Neuronal stem cell (in vitro differentiated cells): Measurements from ENCODE around the gene NAP1L4. TPM values are rescaled to one million over a fixed set of nuclear protein-coding genes. Genes with fewer than 3 reads are reported as not detected.

Experiments used
- DNase-seq: peaks from one replicate; pipeline ENCODE4 v3.0.0-alpha.2; 2013; ENCODE audit warnings: low spot score
- H2AFZ ChIP-seq: one replicate; pipeline ENCODE4 v1.6.1; 2013; ENCODE audit warnings: mild to moderate bottlenecking, low read length, inconsistent platforms
- H2AK5ac ChIP-seq: 2 replicates; pipeline ENCODE4 v1.6.1; 2013; ENCODE audit warnings: low read depth, mild to moderate bottlenecking, inconsistent platforms, low read length, moderate library complexity, mixed read lengths
- H2BK120ac ChIP-seq: 2 replicates; pipeline ENCODE4 v1.6.1; 2013; ENCODE audit warnings: low read depth, mild to moderate bottlenecking, inconsistent platforms, low read length, moderate library complexity, mixed read lengths
- H2BK12ac ChIP-seq: one replicate; pipeline ENCODE4 v1.6.1; 2013; ENCODE audit warnings: low read length, inconsistent platforms
- H2BK15ac ChIP-seq: 2 replicates; pipeline ENCODE4 v1.6.1; 2013; ENCODE audit warnings: mild to moderate bottlenecking, low read length, inconsistent platforms, mixed read lengths
- H2BK5ac ChIP-seq: one replicate; pipeline ENCODE4 v1.6.1; 2013; ENCODE audit warnings: inconsistent platforms, mild to moderate bottlenecking, low read length, moderate library complexity
- H3K14ac ChIP-seq: one replicate; pipeline ENCODE4 v1.6.1; 2013; ENCODE audit warnings: low read length, inconsistent platforms
- H3K18ac ChIP-seq: 2 replicates; pipeline ENCODE4 v1.6.1; 2013; ENCODE audit warnings: low read length, inconsistent platforms
- H3K23ac ChIP-seq: 2 replicates; pipeline ENCODE4 v1.6.1; 2013; ENCODE audit warnings: low read depth, mild to moderate bottlenecking, mixed read lengths, low read length, inconsistent platforms; ENCODE audit not compliant: poor library complexity
- H3K27ac ChIP-seq: replicated peaks from 3 replicates; pipeline ENCODE4 v1.5.1; 2013; ENCODE audit warnings: low read length, inconsistent platforms
- H3K27me3 ChIP-seq, 3 experiments: 2 replicates each; pipeline ENCODE4 v1.6.1; 2013; ENCODE audit warnings: low read length in 3 of 3, mild to moderate bottlenecking in 2 of 3, inconsistent platforms in 1 of 3, low read depth in 1 of 3, mixed read lengths in 1 of 3, moderate library complexity in 1 of 3; ENCODE audit not compliant: control insufficient read depth in 3 of 3, insufficient read depth in 3 of 3
- H3K36me3 ChIP-seq, 2 donors: replicated peaks in 1 of 2; 2 replicates each; pipeline ENCODE4 v1.6.1; 2013; ENCODE audit warnings: low read length in 2 of 2; ENCODE audit not compliant: control insufficient read depth in 2 of 2, insufficient read depth in 2 of 2
- H3K4ac ChIP-seq: 2 replicates; pipeline ENCODE4 v1.6.1; 2013; ENCODE audit warnings: inconsistent platforms, mild to moderate bottlenecking, low read length, moderate library complexity
- H3K4me1 ChIP-seq, 2 donors: 1 replicate in 1 of 2; 2 replicates in 1 of 2; pipeline ENCODE4 v1.6.1; 2013; ENCODE audit warnings: low read length in 2 of 2, low read depth in 1 of 2; ENCODE audit not compliant: control insufficient read depth in 2 of 2, insufficient read depth in 1 of 2
- H3K4me2 ChIP-seq: one replicate; pipeline ENCODE4 v1.6.1; 2013; ENCODE audit warnings: mild to moderate bottlenecking, low read length, inconsistent platforms; ENCODE audit not compliant: insufficient read depth, poor library complexity, severe bottlenecking
- H3K4me3 ChIP-seq, 2 donors: 2 replicates each; pipeline ENCODE4 v1.5.1; 2013; ENCODE audit warnings: low read length in 2 of 2, mild to moderate bottlenecking in 2 of 2, inconsistent platforms in 1 of 2, moderate library complexity in 1 of 2
- H3K79me1 ChIP-seq: one replicate; pipeline ENCODE4 v1.6.1; 2013; ENCODE audit warnings: low read depth, mild to moderate bottlenecking, inconsistent platforms, low read length, moderate library complexity
- H3K9ac ChIP-seq: one replicate; pipeline ENCODE4 v1.6.1; 2013; ENCODE audit warnings: mild to moderate bottlenecking, low read depth, low read length, inconsistent platforms; ENCODE audit not compliant: poor library complexity
- H3K9me3 ChIP-seq, 2 donors: replicated peaks in 1 of 2; 2 replicates each; pipeline versions ENCODE3 to v1.6.1; 2013; ENCODE audit warnings: low read length in 2 of 2, mild to moderate bottlenecking in 2 of 2, inconsistent platforms in 1 of 2, low read depth in 1 of 2, mixed read lengths in 1 of 2, moderate library complexity in 1 of 2; ENCODE audit not compliant: control insufficient read depth in 2 of 2, insufficient read depth in 1 of 2
- H4K8ac ChIP-seq: one replicate; pipeline ENCODE4 v1.6.1; 2013; ENCODE audit warnings: low read depth, mild to moderate bottlenecking, inconsistent platforms, low read length, moderate library complexity
- H4K91ac ChIP-seq: one replicate; pipeline ENCODE4 v1.6.1; 2013; ENCODE audit warnings: low read length, low read depth, mild to moderate bottlenecking, inconsistent platforms; ENCODE audit not compliant: poor library complexity
- WGBS, 2 donors: extraction: QIAGEN DNeasy Blood & Tissue Kit; methylation state at CpG; one replicate each; pipeline ENCODE4 v1.1.7; 2013; ENCODE audit warnings: missing lambda C conversion rate in 2 of 2, mixed read lengths in 1 of 2; ENCODE audit not compliant: insufficient read length in 2 of 2, insufficient replicate concordance in 1 of 2; ENCODE audit errors: extremely low coverage in 2 of 2; 5-methylcytosine and 5-hydroxymethylcytosine counted together
- polyA plus RNA-seq, 2 experiments: library from polyadenylated mRNA; stranded (reverse); fragments of 200-250 nt; gene quantifications; one replicate each; pipeline ENCODE4 v1.2.3, GENCODE V29; 2013

The NAP1L4 gene, protein sequence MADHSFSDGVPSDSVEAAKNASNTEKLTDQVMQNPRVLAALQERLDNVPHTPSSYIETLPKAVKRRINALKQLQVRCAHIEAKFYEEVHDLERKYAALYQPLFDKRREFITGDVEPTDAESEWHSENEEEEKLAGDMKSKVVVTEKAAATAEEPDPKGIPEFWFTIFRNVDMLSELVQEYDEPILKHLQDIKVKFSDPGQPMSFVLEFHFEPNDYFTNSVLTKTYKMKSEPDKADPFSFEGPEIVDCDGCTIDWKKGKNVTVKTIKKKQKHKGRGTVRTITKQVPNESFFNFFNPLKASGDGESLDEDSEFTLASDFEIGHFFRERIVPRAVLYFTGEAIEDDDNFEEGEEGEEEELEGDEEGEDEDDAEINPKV
- 113 TPM for polyA plus RNA-seq (2013, experiment 1 of 2)
- 107 TPM for polyA plus RNA-seq (2013, experiment 2 of 2)

GRCh38 chr11:2992234-2992996 lies at the start of gene NAP1L4:
Gene NAP1L4 (minus strand): TSS chr11:2992329. CDS start chr11:2979220, 13,109 bp downstream.
- H3K27me3 ChIP-seq: no peaks in the 10 kb centered on the region
- H2AFZ ChIP-seq: peak within 1 kb of the TSS; percentile 94
- peak within 1 kb of the TSS; percentile 80 to 91 for H3K4me3 ChIP-seq
- peak within 1 kb of the TSS; percentile 23 for H4K8ac ChIP-seq
- H3K9ac ChIP-seq: peak within 1 kb of the TSS; percentile 97
- no peaks in the 10 kb centered on the region for H3K9me3 ChIP-seq
- peak within 1 kb of the TSS; percentile 74 for H2BK15ac ChIP-seq
- peak; percentile 97 for DNase-seq
- H3K4ac ChIP-seq: peak within 1 kb of the TSS; percentile 56
- no peak within 1 kb of the TSS for H3K14ac ChIP-seq
- H3K27ac ChIP-seq: peak within 1 kb of the TSS; percentile 73
- peaks cover 0 to 16% of the 10 kb centered on the region in 2 donors for H3K36me3 ChIP-seq
- no peak within 1 kb of the TSS for H4K91ac ChIP-seq
- H3K4me2 ChIP-seq: peak within 1 kb of the TSS; percentile 96
- peaks cover 4% of the 10 kb centered on the region for H3K79me1 ChIP-seq
- no peak within 1 kb of the TSS for H2BK5ac ChIP-seq
- H2AK5ac ChIP-seq: peak within 1 kb of the TSS; percentile 60
- peak within 1 kb of the TSS; percentile 98 for H3K23ac ChIP-seq
- no peak within 1 kb of the TSS for H2BK120ac ChIP-seq
- peaks cover 3 to 23% of the 10 kb centered on the region in 2 donors for H3K4me1 ChIP-seq
- no peak within 1 kb of the TSS for H2BK12ac ChIP-seq
- H3K18ac ChIP-seq: peak within 1 kb of the TSS; percentile 96
- no CpG with 5 or more reads among the region's 77 CpGs for WGBS, 2 donors

GRCh38 chr11:3040881-3041280 lies 48.8 kb upstream of the NAP1L4 start:
- Histone ChIP-seq H3K4me1 (peaks cover 0 to 2% of the 10 kb centered on the region in 2 donors), H2BK12ac (no peak overlapping the region), H3K18ac (no peak overlapping the region), H3K36me3 (peaks cover 33 to 90% of the 10 kb centered on the region in 2 donors), H3K4me2 (no peak overlapping the region), H3K4ac (no peak overlapping the region), H3K14ac (no peak overlapping the region), H3K9me3 (no peaks in the 10 kb centered on the region), H3K23ac (no peak overlapping the region), H4K91ac (no peak overlapping the region), H3K27me3 (no peaks in the 10 kb centered on the region), H2AFZ (no peak overlapping the region), H3K4me3 (no peak overlapping the region), H3K27ac (no peak overlapping the region), H2BK5ac (no peak overlapping the region), H3K9ac (peak overlapping the region; percentile 39), H2BK120ac (no peak overlapping the region), H3K79me1 (peaks cover 20% of the 10 kb centered on the region), H2BK15ac (no peak overlapping the region), H2AK5ac (no peak overlapping the region), H4K8ac (no peak overlapping the region)
- DNase-seq: no peak
- no CpG with 5 or more reads among the region's 9 CpGs for WGBS, 2 donors

DNA sequence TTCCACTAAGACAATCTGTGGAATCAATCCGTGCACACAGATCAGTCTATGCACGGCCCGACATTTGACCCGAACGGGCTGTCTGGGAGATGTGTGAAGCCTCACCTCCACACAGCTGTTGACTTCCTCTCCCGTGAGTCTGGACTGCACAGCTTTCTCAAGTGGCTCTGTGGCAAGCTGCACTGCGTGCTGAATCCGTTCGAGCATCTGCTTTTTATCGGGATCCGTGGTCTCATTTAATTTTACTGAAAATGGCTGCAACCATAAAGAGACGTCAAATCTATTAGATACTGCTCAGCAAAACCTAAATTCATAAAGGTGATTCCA lies 45.8 kb upstream of the NAP1L4 start:
- no peak overlapping the region for H3K9ac ChIP-seq
- H3K4me2 ChIP-seq: no peak overlapping the region
- no peak overlapping the region for H2BK15ac ChIP-seq
- H4K8ac ChIP-seq: no peak overlapping the region
- H2BK120ac ChIP-seq: no peak overlapping the region
- H2BK5ac ChIP-seq: no peak overlapping the region
- H3K9me3 ChIP-seq: no peaks in the 10 kb centered on the region
- H3K36me3 ChIP-seq: peaks cover 37 to 88% of the 10 kb centered on the region in 2 donors
- no peak overlapping the region for H3K14ac ChIP-seq
- DNase-seq: no peak
- H4K91ac ChIP-seq: no peak overlapping the region
- H3K4me1 ChIP-seq: no peaks in the 10 kb centered on the region
- H2BK12ac ChIP-seq: no peak overlapping the region
- WGBS, 2 donors: no CpG with 5 or more reads among the region's 12 CpGs
- no peak overlapping the region for H3K18ac ChIP-seq
- H2AK5ac ChIP-seq: no peak overlapping the region
- no peak overlapping the region for H3K23ac ChIP-seq
- H2AFZ ChIP-seq: no peak overlapping the region
- no peak overlapping the region for H3K4ac ChIP-seq
- H3K4me3 ChIP-seq: no peak overlapping the region
- no peaks in the 10 kb centered on the region for H3K27me3 ChIP-seq
- peaks cover 9% of the 10 kb centered on the region for H3K79me1 ChIP-seq
- H3K27ac ChIP-seq: no peak overlapping the region
